A549 (cell line): Measurements from ENCODE around the gene KLF2. TPM values are rescaled to one million over a fixed set of nuclear protein-coding genes. Genes with fewer than 3 reads are reported as not detected.

ENCODE experiments used
- ATAC-seq, 2 experiments: fragments of 200-7000 bp in 1 of 2; fragments of >200 bp in 1 of 2; cut with Nextera tagmentation in 1 of 2; cut with Tn5 transposase in 1 of 2; 3 replicates each; pipeline versions ENCODE4 v1.8.0 to v1.9.1; 2018 to 2020; ENCODE audit warnings: mild to moderate bottlenecking in 1 of 2, moderate library complexity in 1 of 2
- CTCF ChIA-PET: fragments of 300-600 bp; sonication (Branson Sonifier 250); formaldehyde crosslinking; extraction: SDS; loops from one replicate; lab custom pipeline; 2021; ENCODE audit warnings: antibody characterized with exemption, inconsistent platforms; lab: Yijun Ruan, JAX
- POLR2A ChIA-PET: fragments of 350-600 bp; formaldehyde crosslinking; extraction: SDS; loops from one replicate; lab custom pipeline; 2021; ENCODE audit warnings: antibody characterized with exemption, inconsistent platforms; lab: Yijun Ruan, JAX
- DNase-seq, 2 experiments: peaks; one replicate each; pipeline versions ENCODE4 v3.0.0 to v3.0.0-alpha.2; 2011 to 2016; ENCODE audit warnings: low read depth in 1 of 2, low spot score in 1 of 2
- FAIRE-seq: peaks from 2 replicates; lab custom pipeline; 2011; peaks lifted over from hg19 to GRCh38; lab: Jason Lieb, UNC
- H3K27ac ChIP-seq, 2 experiments: fragments of >200 bp; sonication (Bioruptor Twin); formaldehyde crosslinking; 3 replicates each; pipeline ENCODE4 v1.5.1; 2016 to 2017
- H3K4me1 ChIP-seq: fragments of >200 bp; sonication (Bioruptor Twin); formaldehyde crosslinking; 3 replicates; pipeline ENCODE4 v1.6.1; 2016
- H3K4me2 ChIP-seq: fragments of >200 bp; sonication (Bioruptor Twin); formaldehyde crosslinking; 3 replicates; pipeline ENCODE4 v1.6.1; 2016
- H3K4me3 ChIP-seq: fragments of >200 bp; sonication (Bioruptor Twin); formaldehyde crosslinking; 3 replicates; pipeline ENCODE4 v1.5.1; 2016
- H3K9me3 ChIP-seq: fragments of >200 bp; sonication (Bioruptor Twin); formaldehyde crosslinking; 3 replicates; pipeline ENCODE4 v1.6.1; 2016
- ATOH8 ChIP-seq: fragments of 250-450 bp; sonication (Bioruptor Pico); IDR thresholded peaks from 2 replicates; pipeline ENCODE4 v1.5.0; 2020; ENCODE audit warnings: low read depth, mild to moderate bottlenecking, moderate library complexity
- CHD2 ChIP-seq: fragments of 150-350 bp; IDR thresholded peaks from 2 replicates; pipeline ENCODE4 v1.6.1; 2014; ENCODE audit warnings: low read length; ENCODE audit not compliant: partially characterized antibody
- EHF ChIP-seq: fragments of 250-450 bp; sonication (Bioruptor Pico); IDR thresholded peaks from 2 replicates; pipeline ENCODE4 v1.5.0; 2020; ENCODE audit warnings: mild to moderate bottlenecking
- ESRRA ChIP-seq: fragments of 150-350 bp; IDR thresholded peaks from 2 replicates; pipeline ENCODE4 v1.6.1; 2014; ENCODE audit warnings: mild to moderate bottlenecking, low read length, borderline replicate concordance
- GATA3 ChIP-seq: IDR thresholded peaks from 2 replicates; pipeline ENCODE4 v1.6.1; 2012; ENCODE audit warnings: borderline replicate concordance
- HOXB13 ChIP-seq: fragments of 250-450 bp; sonication (Bioruptor Pico); IDR thresholded peaks from 2 replicates; pipeline ENCODE4 v1.5.0; 2020; ENCODE audit warnings: low read depth, mild to moderate bottlenecking, moderate library complexity
- JUNB ChIP-seq: fragments of >200 bp; sonication (Bioruptor Twin); formaldehyde crosslinking; IDR thresholded peaks from 2 replicates; pipeline ENCODE4 v1.6.1; 2016
- KDM5A ChIP-seq: fragments of 200-600 bp; sonication (generic); IDR thresholded peaks from 2 replicates; pipeline ENCODE4 v1.6.1; 2016; ENCODE audit warnings: antibody characterized with exemption, mild to moderate bottlenecking
- MAX ChIP-seq: IDR thresholded peaks from 2 replicates; pipeline ENCODE4 v1.6.1; 2012
- MAZ ChIP-seq: fragments of 150-350 bp; IDR thresholded peaks from 2 replicates; pipeline ENCODE4 v1.6.1; 2014; ENCODE audit warnings: antibody characterized with exemption, low read depth, low read length, borderline replicate concordance
- NR3C1 ChIP-seq: fragments of >200 bp; sonication (Bioruptor Twin); formaldehyde crosslinking; IDR thresholded peaks from 3 replicates; pipeline ENCODE4 v1.6.1; 2017
- RNF2 ChIP-seq: fragments of 200-600 bp; sonication (generic); IDR thresholded peaks from 2 replicates; pipeline ENCODE4 v1.6.1; 2016; ENCODE audit warnings: low read depth, mild to moderate bottlenecking, antibody characterized with exemption, moderate library complexity, borderline replicate concordance
- SMC3 ChIP-seq: fragments of >200 bp; sonication (Bioruptor Twin); formaldehyde crosslinking; IDR thresholded peaks from 3 replicates; pipeline ENCODE4 v1.6.1; 2018; ENCODE audit warnings: inconsistent platforms
- TFCP2L1 ChIP-seq: fragments of 250-450 bp; sonication (Bioruptor Pico); IDR thresholded peaks from 2 replicates; pipeline ENCODE4 v1.5.0; 2021; ENCODE audit warnings: mild to moderate bottlenecking
- ZC3H11A ChIP-seq: fragments of 450-650 bp; IDR thresholded peaks from 2 replicates; pipeline ENCODE4 v1.6.1; 2014; ENCODE audit warnings: antibody characterized with exemption, mild to moderate bottlenecking
- ZFP36 ChIP-seq: fragments of 450-650 bp; IDR thresholded peaks from 2 replicates; pipeline ENCODE4 v1.6.1; 2014; ENCODE audit warnings: borderline replicate concordance; ENCODE audit not compliant: partially characterized antibody
- WGBS: methylation state at CpG from one replicate; pipeline ENCODE4 v1.1.6; 2017; ENCODE audit errors: missing lambda C conversion rate; 5-methylcytosine and 5-hydroxymethylcytosine counted together
- polyA plus RNA-seq, 4 experiments: library from polyadenylated mRNA; depleted of rRNA in 3 of 4; stranded (reverse); fragments of >200 nt; fragmentation: RNase III in 1 of 4; extraction: RNeasy Plus Mini Kit Qiagen cat#74134 plus additional on column Dnase treatment in 1 of 4; gene quantifications; 2 replicates in 3 of 4; 3 replicates in 1 of 4; pipeline ENCODE4 v1.2.3, GENCODE V29; 2011 to 2017
- TF ChIP-seq, protein P1 (sequence below): fragments of 200-600 bp; sonication (generic); IDR thresholded peaks from 2 replicates; pipeline ENCODE4 v1.6.1; 2016; ENCODE audit warnings: antibody characterized with exemption, mild to moderate bottlenecking, moderate library complexity
- TF ChIP-seq, protein P2 (sequence below): fragments of 250-450 bp; sonication (Bioruptor Pico); IDR thresholded peaks from 2 replicates; pipeline ENCODE4 v1.5.0; 2021; ENCODE audit warnings: mild to moderate bottlenecking, moderate library complexity, borderline replicate concordance
- TF ChIP-seq, protein P3 (sequence below): fragments of 150-350 bp; IDR thresholded peaks from 2 replicates; pipeline ENCODE4 v1.6.1; 2014; ENCODE audit warnings: low read depth, mild to moderate bottlenecking, low read length

The KLF2 gene
- polyA plus RNA-seq, 2 of the 4 experiments (the other 2 are of a cell fraction), result 3.4 to 6.9 TPM

- FAIRE-seq, result no peak
- TF ChIP-seq GATA3 (no peak), TFCP2L1 (CRISPR knock-in tag) (no peak), KDM5A (no peak), SMC3 (no peak), CHD2 (no peak), ESRRA (no peak), MAX (no peak), NR3C1 (no peak), EHF (CRISPR knock-in tag) (no peak), MAZ (no peak)
- TF ChIP-seq, protein P1, sequence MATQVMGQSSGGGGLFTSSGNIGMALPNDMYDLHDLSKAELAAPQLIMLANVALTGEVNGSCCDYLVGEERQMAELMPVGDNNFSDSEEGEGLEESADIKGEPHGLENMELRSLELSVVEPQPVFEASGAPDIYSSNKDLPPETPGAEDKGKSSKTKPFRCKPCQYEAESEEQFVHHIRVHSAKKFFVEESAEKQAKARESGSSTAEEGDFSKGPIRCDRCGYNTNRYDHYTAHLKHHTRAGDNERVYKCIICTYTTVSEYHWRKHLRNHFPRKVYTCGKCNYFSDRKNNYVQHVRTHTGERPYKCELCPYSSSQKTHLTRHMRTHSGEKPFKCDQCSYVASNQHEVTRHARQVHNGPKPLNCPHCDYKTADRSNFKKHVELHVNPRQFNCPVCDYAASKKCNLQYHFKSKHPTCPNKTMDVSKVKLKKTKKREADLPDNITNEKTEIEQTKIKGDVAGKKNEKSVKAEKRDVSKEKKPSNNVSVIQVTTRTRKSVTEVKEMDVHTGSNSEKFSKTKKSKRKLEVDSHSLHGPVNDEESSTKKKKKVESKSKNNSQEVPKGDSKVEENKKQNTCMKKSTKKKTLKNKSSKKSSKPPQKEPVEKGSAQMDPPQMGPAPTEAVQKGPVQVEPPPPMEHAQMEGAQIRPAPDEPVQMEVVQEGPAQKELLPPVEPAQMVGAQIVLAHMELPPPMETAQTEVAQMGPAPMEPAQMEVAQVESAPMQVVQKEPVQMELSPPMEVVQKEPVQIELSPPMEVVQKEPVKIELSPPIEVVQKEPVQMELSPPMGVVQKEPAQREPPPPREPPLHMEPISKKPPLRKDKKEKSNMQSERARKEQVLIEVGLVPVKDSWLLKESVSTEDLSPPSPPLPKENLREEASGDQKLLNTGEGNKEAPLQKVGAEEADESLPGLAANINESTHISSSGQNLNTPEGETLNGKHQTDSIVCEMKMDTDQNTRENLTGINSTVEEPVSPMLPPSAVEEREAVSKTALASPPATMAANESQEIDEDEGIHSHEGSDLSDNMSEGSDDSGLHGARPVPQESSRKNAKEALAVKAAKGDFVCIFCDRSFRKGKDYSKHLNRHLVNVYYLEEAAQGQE, result no peak
- Histone ChIP-seq H3K4me1 (peaks cover 9% of the 10 kb centered on the region), H3K9me3 (no peaks in the 10 kb centered on the region), H3K27ac (no peak overlapping the region), H3K4me2 (no peak overlapping the region), H3K4me3 (no peak overlapping the region)
- ChIA-PET CTCF (interaction anchor here (1.5 kb wide), 1 partner anchor 123 kb away, joined by 5 read pairs; no protein-coding TSS in a partner anchor), POLR2A (no interaction called here)
- 88% methylated on average over 17 of the region's 22 CpGs for WGBS
- no peak for DNase-seq
- no peak for ATAC-seq
Measured at GRCh38 chr19:16369664-16370576, 45.3 kb downstream of the KLF2 start.

DNA sequence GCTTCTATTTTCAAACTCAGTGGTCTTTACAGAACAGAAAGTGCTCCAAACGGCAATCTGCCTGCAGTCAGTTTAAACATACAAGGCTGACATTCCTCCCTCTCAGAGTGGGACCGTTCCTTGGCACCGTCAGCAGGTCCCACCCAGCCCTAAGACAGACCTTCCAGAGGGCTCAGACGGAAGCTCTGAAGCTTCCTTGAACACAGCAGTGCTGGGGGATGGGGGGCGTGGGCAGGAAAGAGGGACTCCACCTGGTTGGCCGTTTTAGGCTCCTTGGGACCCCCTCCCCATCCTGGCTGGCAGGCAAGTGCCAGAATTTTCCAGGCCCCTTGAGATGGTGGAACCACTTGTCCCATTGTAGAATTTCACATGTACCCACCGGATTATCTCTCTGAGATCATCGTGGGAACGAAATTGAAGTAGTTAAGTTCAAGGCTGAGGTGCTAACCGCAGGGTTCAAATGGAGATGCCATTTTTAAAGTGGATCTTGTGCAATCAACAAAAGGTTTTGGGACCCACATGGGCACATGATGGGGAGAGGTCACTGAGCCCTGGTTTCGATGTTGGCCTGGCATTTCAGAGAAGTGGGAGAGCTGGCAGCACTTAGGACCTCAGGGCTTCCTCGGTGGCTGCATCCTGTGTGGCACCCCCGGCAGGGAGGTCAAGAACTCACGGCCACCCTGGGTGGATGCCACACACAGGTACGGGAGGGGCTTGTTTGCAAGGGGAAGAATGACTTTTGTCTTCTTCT is 46.2 kb downstream of the KLF2 start:
- DNase-seq, result no peak
- WGBS, result 82% methylated on average over 12 of the region's 15 CpGs
- Histone ChIP-seq H3K27ac (no peak overlapping the region), H3K9me3 (no peaks in the 10 kb centered on the region), H3K4me1 (peaks cover 9% of the 10 kb centered on the region), H3K4me3 (no peak overlapping the region), H3K4me2 (no peak overlapping the region)
- ChIA-PET CTCF (interaction anchor here (1.0 to 3.7 kb wide), 3 partner anchors 12 to 124 kb away, joined by 3 to 16 read pairs (median 7); no protein-coding TSS in a partner anchor), POLR2A (no interaction called here)
- ATAC-seq, result no peak
- TF ChIP-seq RNF2 (no peak), MAX (no peak), HOXB13 (CRISPR knock-in tag) (no peak), ZFP36 (no peak), JUNB (no peak), ATOH8 (CRISPR knock-in tag) (no peak), KDM5A (no peak), ZC3H11A (no peak)
- TF ChIP-seq, protein P1, result no peak
- TF ChIP-seq, protein P2, sequence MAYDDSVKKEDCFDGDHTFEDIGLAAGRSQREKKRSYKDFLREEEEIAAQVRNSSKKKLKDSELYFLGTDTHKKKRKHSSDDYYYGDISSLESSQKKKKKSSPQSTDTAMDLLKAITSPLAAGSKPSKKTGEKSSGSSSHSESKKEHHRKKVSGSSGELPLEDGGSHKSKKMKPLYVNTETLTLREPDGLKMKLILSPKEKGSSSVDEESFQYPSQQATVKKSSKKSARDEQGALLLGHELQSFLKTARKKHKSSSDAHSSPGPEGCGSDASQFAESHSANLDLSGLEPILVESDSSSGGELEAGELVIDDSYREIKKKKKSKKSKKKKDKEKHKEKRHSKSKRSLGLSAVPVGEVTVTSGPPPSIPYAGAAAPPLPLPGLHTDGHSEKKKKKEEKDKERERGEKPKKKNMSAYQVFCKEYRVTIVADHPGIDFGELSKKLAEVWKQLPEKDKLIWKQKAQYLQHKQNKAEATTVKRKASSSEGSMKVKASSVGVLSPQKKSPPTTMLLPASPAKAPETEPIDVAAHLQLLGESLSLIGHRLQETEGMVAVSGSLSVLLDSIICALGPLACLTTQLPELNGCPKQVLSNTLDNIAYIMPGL (CRISPR knock-in tag), result no peak
- TF ChIP-seq, protein P3, sequence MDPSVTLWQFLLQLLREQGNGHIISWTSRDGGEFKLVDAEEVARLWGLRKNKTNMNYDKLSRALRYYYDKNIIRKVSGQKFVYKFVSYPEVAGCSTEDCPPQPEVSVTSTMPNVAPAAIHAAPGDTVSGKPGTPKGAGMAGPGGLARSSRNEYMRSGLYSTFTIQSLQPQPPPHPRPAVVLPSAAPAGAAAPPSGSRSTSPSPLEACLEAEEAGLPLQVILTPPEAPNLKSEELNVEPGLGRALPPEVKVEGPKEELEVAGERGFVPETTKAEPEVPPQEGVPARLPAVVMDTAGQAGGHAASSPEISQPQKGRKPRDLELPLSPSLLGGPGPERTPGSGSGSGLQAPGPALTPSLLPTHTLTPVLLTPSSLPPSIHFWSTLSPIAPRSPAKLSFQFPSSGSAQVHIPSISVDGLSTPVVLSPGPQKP, result no peak
- FAIRE-seq, result no peak
